Stimulated activated CD4-positive, alpha-beta T cell treated with anti-CD3 and anti-CD28 coated beads, Interleukin-2, amount 100 ng/mL, for 4 hours (primary cell): ENCODE results near the gene SLC44A1.

Experiments
- DNase-seq: peaks from one replicate; pipeline ENCODE4 v3.0.0-alpha.2; 2020; ENCODE audit warnings: low read depth

The SLC44A1 gene

GRCh38 chr9:105339849-105340248 lies 95.4 kb downstream of the SLC44A1 start:
- DNase-seq, result no peak

- no peak for DNase-seq
These were observed 97.1 kb downstream of the SLC44A1 start for GRCh38 chr9:105341434-105342146.

- no peak for DNase-seq
These were observed 97.7 kb downstream of the SLC44A1 start for GRCh38 chr9:105342147-105342505.

- DNase-seq, result no peak
These were observed 99.8 kb downstream of the SLC44A1 start for GRCh38 chr9:105344283-105344682.

GRCh38 chr9:105345626-105346025 lies 101.2 kb downstream of the SLC44A1 start:
- no peak for DNase-seq

- no peak for DNase-seq
These were observed 101.8 kb downstream of the SLC44A1 start for GRCh38 chr9:105346273-105346672.

GRCh38 chr9:105354448-105354847 lies 110.0 kb downstream of the SLC44A1 start:
- DNase-seq, result no peak

- DNase-seq, result no peak
These were observed 111.3 kb downstream of the SLC44A1 start for GRCh38 chr9:105355781-105356180.

GRCh38 chr9:105357937-105358336 lies 113.5 kb downstream of the SLC44A1 start:
- no peak for DNase-seq

- no peak for DNase-seq
These were observed 115.4 kb downstream of the SLC44A1 start for GRCh38 chr9:105359892-105360291.

GRCh38 chr9:105360344-105360743 lies 115.9 kb downstream of the SLC44A1 start:
- DNase-seq, result no peak

GRCh38 chr9:105361873-105362272 lies 117.4 kb downstream of the SLC44A1 start:
- no peak for DNase-seq

GRCh38 chr9:105362470-105362869 lies 118.0 kb downstream of the SLC44A1 start:
- DNase-seq, result no peak

- DNase-seq, result no peak
These were observed 119.4 kb downstream of the SLC44A1 start for GRCh38 chr9:105363837-105364236.

- DNase-seq, result no peak
These were observed 125.5 kb downstream of the SLC44A1 start for GRCh38 chr9:105369911-105370310.

GRCh38 chr9:105373723-105374122 lies 129.3 kb downstream of the SLC44A1 start:
- DNase-seq, result no peak

GRCh38 chr9:105375323-105375722 lies 130.9 kb downstream of the SLC44A1 start:
- no peak for DNase-seq

GRCh38 chr9:105376893-105377292 lies 132.4 kb downstream of the SLC44A1 start:
- no peak for DNase-seq

- peak; percentile 6 for DNase-seq
These were observed 141.0 kb downstream of the SLC44A1 start for GRCh38 chr9:105385381-105385985.

- DNase-seq, result no peak
These were observed 145.3 kb downstream of the SLC44A1 start for GRCh38 chr9:105389796-105390195.

GRCh38 chr9:105390871-105391270 lies 146.4 kb downstream of the SLC44A1 start:
- DNase-seq, result no peak

- DNase-seq, result no peak
These were observed 146.8 kb downstream of the SLC44A1 start for GRCh38 chr9:105391288-105391687.

- DNase-seq, result no peak
These were observed 148.1 kb downstream of the SLC44A1 start for GRCh38 chr9:105392531-105392930.
